Liver (tissue), 9 donors: ENCODE measurements around the gene PTPMT1. TPM values are rescaled to one million over a fixed set of nuclear protein-coding genes. Genes with fewer than 3 reads are reported as not detected.
A peak's percentile ranks its signal among the peaks of the same experiment; 100 is the strongest.

Experiments used
- DNase-seq: peaks from one replicate; pipeline ENCODE4 v3.0.0-alpha.2; 2017; ENCODE audit warnings: low spot score
- H3K27ac ChIP-seq, 2 donors: one replicate each; pipeline ENCODE4 v1.7.0; 2013; ENCODE audit warnings: inconsistent platforms in 2 of 2, low read length in 2 of 2, control low read depth in 1 of 2, low read depth in 1 of 2, mild to moderate bottlenecking in 1 of 2
- H3K27me3 ChIP-seq, 4 donors: one replicate each; pipeline versions ENCODE4 v1.6.1 to v1.7.0; 2013; ENCODE audit warnings: low read length in 3 of 4, inconsistent platforms in 1 of 4, mild to moderate bottlenecking in 1 of 4, moderate library complexity in 1 of 4; ENCODE audit not compliant: control insufficient read depth in 4 of 4, insufficient read depth in 4 of 4
- H3K36me3 ChIP-seq, 4 donors: one replicate each; pipeline versions ENCODE4 v1.6.1 to v1.7.0; 2013; ENCODE audit warnings: low read length in 3 of 4, mild to moderate bottlenecking in 3 of 4, low read depth in 1 of 4, moderate library complexity in 1 of 4; ENCODE audit not compliant: control insufficient read depth in 4 of 4, insufficient read depth in 3 of 4
- H3K4me1 ChIP-seq, 4 donors: one replicate each; pipeline versions ENCODE4 v1.6.1 to v1.7.0; 2013; ENCODE audit warnings: low read length in 3 of 4, mild to moderate bottlenecking in 3 of 4, moderate library complexity in 1 of 4; ENCODE audit not compliant: control insufficient read depth in 4 of 4, insufficient read depth in 4 of 4
- H3K4me3 ChIP-seq, 3 donors: one replicate each; pipeline versions ENCODE4 v1.6.1 to v1.7.0; 2013; ENCODE audit warnings: low read length in 3 of 3, control low read depth in 1 of 3, low read depth in 1 of 3, mild to moderate bottlenecking in 1 of 3
- H3K9ac ChIP-seq, 2 donors: one replicate each; pipeline ENCODE4 v1.7.0; 2013; ENCODE audit warnings: low read length in 2 of 2, mild to moderate bottlenecking in 2 of 2, moderate library complexity in 2 of 2, control low read depth in 1 of 2, low read depth in 1 of 2
- H3K9me3 ChIP-seq, 4 donors: one replicate each; pipeline versions ENCODE4 v1.6.1 to v1.7.0; 2013; ENCODE audit warnings: low read length in 3 of 4; ENCODE audit not compliant: control insufficient read depth in 4 of 4
- EGR1 ChIP-seq, 2 donors: IDR thresholded peaks; 2 replicates each; pipeline ENCODE4 v1.6.1; 2016 to 2018; ENCODE audit warnings: antibody characterized with exemption in 2 of 2, low read depth in 2 of 2
- FOXA1 ChIP-seq: IDR thresholded peaks from 2 replicates; pipeline ENCODE4 v1.6.1; 2016; ENCODE audit warnings: antibody characterized with exemption
- FOXA2 ChIP-seq: IDR thresholded peaks from 2 replicates; pipeline ENCODE4 v1.6.1; 2016; ENCODE audit warnings: antibody characterized with exemption
- GABPA ChIP-seq, 2 donors: IDR thresholded peaks in 1 of 2; conservative IDR thresholded peaks in 1 of 2; 2 replicates each; pipeline ENCODE4 v1.6.1; 2016; ENCODE audit warnings: antibody characterized with exemption in 2 of 2, mild to moderate bottlenecking in 1 of 2, moderate library complexity in 1 of 2
- HNF4A ChIP-seq, 2 donors: conservative IDR thresholded peaks; 2 replicates each; pipeline ENCODE4 v1.6.1; 2016; ENCODE audit warnings: antibody characterized with exemption in 2 of 2, mild to moderate bottlenecking in 2 of 2
- HNF4G ChIP-seq: IDR thresholded peaks from 2 replicates; pipeline ENCODE4 v1.6.1; 2016; ENCODE audit warnings: antibody characterized with exemption
- JUND ChIP-seq, 2 donors: IDR thresholded peaks; 2 replicates each; pipeline ENCODE4 v1.6.1; 2016; ENCODE audit warnings: antibody characterized with exemption in 2 of 2
- RAD21 ChIP-seq, 2 donors: IDR thresholded peaks; 2 replicates each; pipeline ENCODE4 v1.6.1; 2016; ENCODE audit warnings: antibody characterized with exemption in 2 of 2, mild to moderate bottlenecking in 2 of 2
- REST ChIP-seq: IDR thresholded peaks from 2 replicates; pipeline ENCODE4 v1.6.1; 2016; ENCODE audit warnings: antibody characterized with exemption, mild to moderate bottlenecking
- RXRA ChIP-seq, 2 donors: IDR thresholded peaks; 2 replicates each; pipeline ENCODE4 v1.6.1; 2017 to 2018; ENCODE audit warnings: antibody characterized with exemption in 2 of 2, mild to moderate bottlenecking in 1 of 2
- SP1 ChIP-seq: IDR thresholded peaks from 2 replicates; pipeline ENCODE4 v1.6.1; 2018; ENCODE audit warnings: antibody characterized with exemption, mild to moderate bottlenecking
- TAF1 ChIP-seq: conservative IDR thresholded peaks from 2 replicates; pipeline ENCODE4 v1.6.1; 2016; ENCODE audit warnings: antibody characterized with exemption, mild to moderate bottlenecking
- YY1 ChIP-seq: IDR thresholded peaks from 2 replicates; pipeline ENCODE4 v1.6.1; 2016; ENCODE audit warnings: antibody characterized with exemption, mild to moderate bottlenecking
- WGBS: extraction: QIAGEN DNeasy Blood & Tissue Kit; methylation state at CpG from one replicate; pipeline ENCODE4 v1.1.7; 2013; 5-methylcytosine and 5-hydroxymethylcytosine counted together
- polyA plus RNA-seq, 2 donors: library from polyadenylated mRNA; stranded (reverse) in 1 of 2; unstranded in 1 of 2; fragments of 200-250 nt in 1 of 2; fragments of >200 nt in 1 of 2; fragmentation: Nextera tagmentation in 1 of 2; extraction: Ambion mirVana in 1 of 2; gene quantifications; one replicate each; pipeline versions ENCODE4 v1.2.1 to v1.2.3, GENCODE V29; 2013 to 2015
- total RNA-seq, 2 donors: library from RNA; depleted of rRNA; stranded (reverse); fragments of >200 nt; gene quantifications; one replicate each; pipeline ENCODE4 v1.2.3, GENCODE V29; 2014
- TF ChIP-seq, protein P1 (sequence below): IDR thresholded peaks from 2 replicates; pipeline ENCODE4 v1.6.1; 2016; ENCODE audit warnings: antibody characterized with exemption
- TF ChIP-seq, protein P2 (sequence below): IDR thresholded peaks from 2 replicates; pipeline ENCODE4 v1.6.1; 2016; ENCODE audit warnings: antibody characterized with exemption
- TF ChIP-seq, protein P3 (sequence below): IDR thresholded peaks from 2 replicates; pipeline ENCODE4 v1.6.1; 2016; ENCODE audit warnings: antibody characterized with exemption
- donor health status: healthy.
- donor health status: healthy.
- donor health status: healthy.
- donor health status: healthy.
- donor health status: healthy.

The PTPMT1 gene
- total and polyA plus RNA-seq, 4 donors: 28.7 to 40.4 (median 33.5) TPM

- TF ChIP-seq RAD21 (IDR thresholded peaks at IDR 0.05) (no peak), FOXA1 (no peak), GABPA (IDR thresholded peaks at IDR 0.05 in 1 of 2, conservative IDR thresholded peaks at IDR 0.05 in 1 of 2) (no peak), JUND (IDR thresholded peaks at IDR 0.05) (no peak), SP1 (no peak), FOXA2 (no peak)
- TF ChIP-seq, protein P1, sequence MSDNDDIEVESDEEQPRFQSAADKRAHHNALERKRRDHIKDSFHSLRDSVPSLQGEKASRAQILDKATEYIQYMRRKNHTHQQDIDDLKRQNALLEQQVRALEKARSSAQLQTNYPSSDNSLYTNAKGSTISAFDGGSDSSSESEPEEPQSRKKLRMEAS: no peak
- Histone ChIP-seq H3K36me3 (no peaks in the 10 kb centered on the region), H3K4me1 (peaks cover 0 to 6% (median 2%) of the 10 kb centered on the region in 4 donors), H3K27me3 (peaks cover 0 to 7% (median 2%) of the 10 kb centered on the region in 4 donors), H3K9ac (no peak overlapping the region), H3K27ac (no peak overlapping the region), H3K9me3 (peaks cover 0 to 7% (median 1%) of the 10 kb centered on the region in 4 donors), H3K4me3 (no peak overlapping the region)
- no peak for DNase-seq
- 75% methylated on average over 4 of the region's 4 CpGs for WGBS
Measured at GRCh38 chr11:47592251-47592650, 26.9 kb downstream of the PTPMT1 start.

DNA sequence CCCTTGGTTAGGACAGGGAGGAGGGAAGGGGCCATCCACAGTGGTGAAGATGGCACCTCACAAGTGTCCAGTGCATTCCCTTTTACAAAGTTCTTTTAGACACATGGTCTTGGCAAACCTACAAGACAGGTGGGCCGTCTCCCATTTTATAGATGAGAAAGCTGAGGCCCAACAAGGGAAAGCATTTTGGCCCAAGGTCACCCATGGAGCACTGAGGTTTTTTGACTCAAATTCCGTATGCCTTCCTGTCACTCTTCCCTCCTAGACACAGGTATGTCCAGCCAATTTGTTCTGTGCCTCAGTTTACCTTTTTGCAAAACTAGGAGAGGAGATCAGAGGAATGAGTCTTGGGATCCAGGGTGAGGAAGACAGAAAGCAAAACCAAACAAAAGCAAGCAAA is 27.6 kb downstream of the PTPMT1 start:
- DNase-seq: no peak
- peaks cover 0 to 7% (median 1%) of the 10 kb centered on the region in 4 donors for H3K9me3 ChIP-seq
- no peak overlapping the region for H3K4me3 ChIP-seq
- no peaks in the 10 kb centered on the region for H3K36me3 ChIP-seq
- TF ChIP-seq, protein P2, sequence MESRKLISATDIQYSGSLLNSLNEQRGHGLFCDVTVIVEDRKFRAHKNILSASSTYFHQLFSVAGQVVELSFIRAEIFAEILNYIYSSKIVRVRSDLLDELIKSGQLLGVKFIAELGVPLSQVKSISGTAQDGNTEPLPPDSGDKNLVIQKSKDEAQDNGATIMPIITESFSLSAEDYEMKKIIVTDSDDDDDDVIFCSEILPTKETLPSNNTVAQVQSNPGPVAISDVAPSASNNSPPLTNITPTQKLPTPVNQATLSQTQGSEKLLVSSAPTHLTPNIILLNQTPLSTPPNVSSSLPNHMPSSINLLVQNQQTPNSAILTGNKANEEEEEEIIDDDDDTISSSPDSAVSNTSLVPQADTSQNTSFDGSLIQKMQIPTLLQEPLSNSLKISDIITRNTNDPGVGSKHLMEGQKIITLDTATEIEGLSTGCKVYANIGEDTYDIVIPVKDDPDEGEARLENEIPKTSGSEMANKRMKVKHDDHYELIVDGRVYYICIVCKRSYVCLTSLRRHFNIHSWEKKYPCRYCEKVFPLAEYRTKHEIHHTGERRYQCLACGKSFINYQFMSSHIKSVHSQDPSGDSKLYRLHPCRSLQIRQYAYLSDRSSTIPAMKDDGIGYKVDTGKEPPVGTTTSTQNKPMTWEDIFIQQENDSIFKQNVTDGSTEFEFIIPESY: no peak
- TF ChIP-seq FOXA1 (no peak), RXRA (IDR thresholded peaks at IDR 0.05) (no peak), HNF4A (conservative IDR thresholded peaks at IDR 0.05) (no peak), FOXA2 (no peak), REST (no peak)
- peaks cover 0 to 6% (median 2%) of the 10 kb centered on the region in 4 donors for H3K4me1 ChIP-seq
- no peak overlapping the region for H3K9ac ChIP-seq
- H3K27me3 ChIP-seq: peaks cover 0 to 7% (median 2%) of the 10 kb centered on the region in 4 donors
- WGBS: 89% methylated on average over 2 of the region's 2 CpGs
- no peak overlapping the region for H3K27ac ChIP-seq

- 18% methylated on average over 6 of the region's 6 CpGs for WGBS
- no peaks in the 10 kb centered on the region for H3K36me3 ChIP-seq
- peaks cover 0 to 7% (median 2%) of the 10 kb centered on the region in 4 donors for H3K27me3 ChIP-seq
- peak overlapping the region in 1 of 3 donors; percentile 33 for H3K4me3 ChIP-seq
- no peak for DNase-seq
- no peak overlapping the region for H3K27ac ChIP-seq
- peaks cover 0 to 7% (median 1%) of the 10 kb centered on the region in 4 donors for H3K9me3 ChIP-seq
- H3K4me1 ChIP-seq: peaks cover 0 to 6% (median 2%) of the 10 kb centered on the region in 4 donors
- no peak overlapping the region for H3K9ac ChIP-seq
- TF ChIP-seq GABPA (IDR thresholded peaks at IDR 0.05 in 1 of 2, conservative IDR thresholded peaks at IDR 0.05 in 1 of 2): no peak
- no peak for TF ChIP-seq SP1
- TF ChIP-seq TAF1: no peak
- TF ChIP-seq RXRA (IDR thresholded peaks at IDR 0.05): no peak
- TF ChIP-seq FOXA1: no peak
- TF ChIP-seq, protein P3, sequence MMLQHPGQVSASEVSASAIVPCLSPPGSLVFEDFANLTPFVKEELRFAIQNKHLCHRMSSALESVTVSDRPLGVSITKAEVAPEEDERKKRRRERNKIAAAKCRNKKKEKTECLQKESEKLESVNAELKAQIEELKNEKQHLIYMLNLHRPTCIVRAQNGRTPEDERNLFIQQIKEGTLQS: no peak
- no peak for TF ChIP-seq YY1
- TF ChIP-seq, protein P1: no peak
- no peak for TF ChIP-seq RAD21 (IDR thresholded peaks at IDR 0.05)
- TF ChIP-seq FOXA2: no peak
- no peak for TF ChIP-seq JUND (IDR thresholded peaks at IDR 0.05)
- no peak for TF ChIP-seq REST
- TF ChIP-seq EGR1 (IDR thresholded peaks at IDR 0.05; ENCODE audit: low read depth in 2 of 2): no peak
- no peak for TF ChIP-seq HNF4G
Measured at GRCh38 chr11:47593492-47593933, 28.1 kb downstream of the PTPMT1 start.
